Measurements from ENCODE around the gene TAGLN. TPM values are rescaled to one million over a fixed set of nuclear protein-coding genes. Genes with fewer than 3 reads are reported as not detected.

The TAGLN gene
- total and polyA plus RNA-seq, 9 of the 15 experiments (the other 6 are each of a cell fraction or from before 2014, with no cell fraction given) = 0.21 to 4.9 (median 1.1) TPM

DNA sequence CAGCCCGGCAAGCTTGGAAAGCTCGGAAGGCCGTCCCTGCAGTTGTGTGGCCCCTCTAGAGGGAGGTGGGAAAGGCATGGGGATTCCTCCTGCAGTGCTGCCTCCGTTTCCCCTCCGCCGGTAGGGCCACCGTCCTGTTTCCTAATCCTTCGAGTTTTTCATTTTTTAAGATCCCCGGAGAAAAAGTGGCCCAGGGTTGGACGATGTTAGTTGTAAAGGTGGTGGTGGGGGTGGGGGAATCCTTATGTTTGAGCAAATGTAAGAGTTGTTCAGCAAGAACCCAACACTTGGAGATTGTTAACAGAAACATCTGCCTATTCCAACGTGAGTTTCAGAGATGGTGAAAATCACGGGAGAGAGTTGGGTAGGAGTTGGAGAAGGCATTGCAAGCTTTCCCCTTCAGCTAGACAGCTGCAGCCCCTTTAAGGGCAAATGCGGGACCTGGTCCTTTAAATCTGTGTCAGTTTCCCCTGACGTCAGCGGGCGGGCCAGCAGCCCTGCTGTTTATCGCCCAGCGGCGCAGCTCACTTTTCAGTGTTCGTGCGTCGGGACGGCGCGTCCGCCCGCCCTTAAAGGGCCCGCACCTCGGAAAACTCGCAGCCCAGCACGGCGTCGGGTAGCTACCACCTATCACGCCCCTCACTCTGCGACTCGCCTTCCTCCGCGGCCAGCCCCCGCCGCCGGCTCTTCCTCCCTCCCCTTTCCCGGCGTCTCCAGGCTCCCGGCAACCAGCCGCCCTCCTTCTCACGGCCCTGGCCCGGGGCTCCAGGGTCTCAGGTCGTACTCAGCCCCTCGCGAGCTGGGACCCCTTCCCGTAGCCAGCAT, 20.7 kb upstream of the TAGLN start, which contains the start of gene SIDT2 (continued):
- TF ChIP-seq, protein P1, sequence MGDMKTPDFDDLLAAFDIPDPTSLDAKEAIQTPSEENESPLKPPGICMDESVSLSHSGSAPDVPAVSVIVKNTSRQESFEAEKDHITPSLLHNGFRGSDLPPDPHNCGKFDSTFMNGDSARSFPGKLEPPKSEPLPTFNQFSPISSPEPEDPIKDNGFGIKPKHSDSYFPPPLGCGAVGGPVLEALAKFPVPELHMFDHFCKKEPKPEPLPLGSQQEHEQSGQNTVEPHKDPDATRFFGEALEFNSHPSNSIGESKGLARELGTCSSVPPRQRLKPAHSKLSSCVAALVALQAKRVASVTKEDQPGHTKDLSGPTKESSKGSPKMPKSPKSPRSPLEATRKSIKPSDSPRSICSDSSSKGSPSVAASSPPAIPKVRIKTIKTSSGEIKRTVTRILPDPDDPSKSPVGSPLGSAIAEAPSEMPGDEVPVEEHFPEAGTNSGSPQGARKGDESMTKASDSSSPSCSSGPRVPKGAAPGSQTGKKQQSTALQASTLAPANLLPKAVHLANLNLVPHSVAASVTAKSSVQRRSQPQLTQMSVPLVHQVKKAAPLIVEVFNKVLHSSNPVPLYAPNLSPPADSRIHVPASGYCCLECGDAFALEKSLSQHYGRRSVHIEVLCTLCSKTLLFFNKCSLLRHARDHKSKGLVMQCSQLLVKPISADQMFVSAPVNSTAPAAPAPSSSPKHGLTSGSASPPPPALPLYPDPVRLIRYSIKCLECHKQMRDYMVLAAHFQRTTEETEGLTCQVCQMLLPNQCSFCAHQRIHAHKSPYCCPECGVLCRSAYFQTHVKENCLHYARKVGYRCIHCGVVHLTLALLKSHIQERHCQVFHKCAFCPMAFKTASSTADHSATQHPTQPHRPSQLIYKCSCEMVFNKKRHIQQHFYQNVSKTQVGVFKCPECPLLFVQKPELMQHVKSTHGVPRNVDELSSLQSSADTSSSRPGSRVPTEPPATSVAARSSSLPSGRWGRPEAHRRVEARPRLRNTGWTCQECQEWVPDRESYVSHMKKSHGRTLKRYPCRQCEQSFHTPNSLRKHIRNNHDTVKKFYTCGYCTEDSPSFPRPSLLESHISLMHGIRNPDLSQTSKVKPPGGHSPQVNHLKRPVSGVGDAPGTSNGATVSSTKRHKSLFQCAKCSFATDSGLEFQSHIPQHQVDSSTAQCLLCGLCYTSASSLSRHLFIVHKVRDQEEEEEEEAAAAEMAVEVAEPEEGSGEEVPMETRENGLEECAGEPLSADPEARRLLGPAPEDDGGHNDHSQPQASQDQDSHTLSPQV (IDR thresholded peaks at IDR 0.05) = 0 out of 2 replicates have a peak, but pooled peaks have one; percentile 12
- TF ChIP-seq NFYB (IDR thresholded peaks at IDR 0.05; ENCODE audit: extremely low read depth, insufficient read length) = peak; percentile 28
- TF ChIP-seq POLR2G (IDR thresholded peaks at IDR 0.05; ENCODE audit: low read depth, low read length) = peak; percentile 84
- TF ChIP-seq ZNF644 (tag; IDR thresholded peaks at IDR 0.05; ENCODE audit: low read depth) = no peak
- 0 out of 2 replicates have a peak, but pooled peaks have one; percentile 5 for TF ChIP-seq GABPA (tag; conservative IDR thresholded peaks at IDR 0.05; ENCODE audit: low read depth)
- TF ChIP-seq EP400 (IDR thresholded peaks at IDR 0.05) = peak; percentile 54; the same call in 1 of the 2 replicates
- TF ChIP-seq NCOA1 (IDR thresholded peaks at IDR 0.05; ENCODE audit: low read depth) = no peak
- TF ChIP-seq EGR1 (conservative IDR thresholded peaks at IDR 0.05) = peak; percentile 66
- TF ChIP-seq BHLHE40 (IDR thresholded peaks at IDR 0.05; ENCODE audit: low read length) = peak; percentile 62
- peak; percentile 48 for TF ChIP-seq POLR2B (IDR thresholded peaks at IDR 0.05; ENCODE audit: low read depth, partially characterized antibody)
- TF ChIP-seq, protein P2, sequence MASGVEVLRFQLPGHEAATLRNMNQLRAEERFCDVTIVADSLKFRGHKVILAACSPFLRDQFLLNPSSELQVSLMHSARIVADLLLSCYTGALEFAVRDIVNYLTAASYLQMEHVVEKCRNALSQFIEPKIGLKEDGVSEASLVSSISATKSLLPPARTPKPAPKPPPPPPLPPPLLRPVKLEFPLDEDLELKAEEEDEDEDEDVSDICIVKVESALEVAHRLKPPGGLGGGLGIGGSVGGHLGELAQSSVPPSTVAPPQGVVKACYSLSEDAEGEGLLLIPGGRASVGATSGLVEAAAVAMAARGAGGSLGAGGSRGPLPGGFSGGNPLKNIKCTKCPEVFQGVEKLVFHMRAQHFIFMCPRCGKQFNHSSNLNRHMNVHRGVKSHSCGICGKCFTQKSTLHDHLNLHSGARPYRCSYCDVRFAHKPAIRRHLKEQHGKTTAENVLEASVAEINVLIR (CRISPR knock-in tag; IDR thresholded peaks at IDR 0.05) = peak; percentile 65
- TF ChIP-seq, protein P3, sequence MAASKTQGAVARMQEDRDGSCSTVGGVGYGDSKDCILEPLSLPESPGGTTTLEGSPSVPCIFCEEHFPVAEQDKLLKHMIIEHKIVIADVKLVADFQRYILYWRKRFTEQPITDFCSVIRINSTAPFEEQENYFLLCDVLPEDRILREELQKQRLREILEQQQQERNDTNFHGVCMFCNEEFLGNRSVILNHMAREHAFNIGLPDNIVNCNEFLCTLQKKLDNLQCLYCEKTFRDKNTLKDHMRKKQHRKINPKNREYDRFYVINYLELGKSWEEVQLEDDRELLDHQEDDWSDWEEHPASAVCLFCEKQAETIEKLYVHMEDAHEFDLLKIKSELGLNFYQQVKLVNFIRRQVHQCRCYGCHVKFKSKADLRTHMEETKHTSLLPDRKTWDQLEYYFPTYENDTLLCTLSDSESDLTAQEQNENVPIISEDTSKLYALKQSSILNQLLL (CRISPR knock-in tag; IDR thresholded peaks at IDR 0.05; ENCODE audit: borderline replicate concordance) = no peak
- TF ChIP-seq, protein P4, sequence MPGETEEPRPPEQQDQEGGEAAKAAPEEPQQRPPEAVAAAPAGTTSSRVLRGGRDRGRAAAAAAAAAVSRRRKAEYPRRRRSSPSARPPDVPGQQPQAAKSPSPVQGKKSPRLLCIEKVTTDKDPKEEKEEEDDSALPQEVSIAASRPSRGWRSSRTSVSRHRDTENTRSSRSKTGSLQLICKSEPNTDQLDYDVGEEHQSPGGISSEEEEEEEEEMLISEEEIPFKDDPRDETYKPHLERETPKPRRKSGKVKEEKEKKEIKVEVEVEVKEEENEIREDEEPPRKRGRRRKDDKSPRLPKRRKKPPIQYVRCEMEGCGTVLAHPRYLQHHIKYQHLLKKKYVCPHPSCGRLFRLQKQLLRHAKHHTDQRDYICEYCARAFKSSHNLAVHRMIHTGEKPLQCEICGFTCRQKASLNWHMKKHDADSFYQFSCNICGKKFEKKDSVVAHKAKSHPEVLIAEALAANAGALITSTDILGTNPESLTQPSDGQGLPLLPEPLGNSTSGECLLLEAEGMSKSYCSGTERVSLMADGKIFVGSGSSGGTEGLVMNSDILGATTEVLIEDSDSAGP (CRISPR knock-in tag; IDR thresholded peaks at IDR 0.05) = peak; percentile 99
- TF ChIP-seq CXXC5 (CRISPR knock-in tag; IDR thresholded peaks at IDR 0.05) = peak; percentile 97
- TF ChIP-seq ATF7 (IDR thresholded peaks at IDR 0.05) = peak; percentile 98
- no peak for TF ChIP-seq ZFPM2 (CRISPR knock-in tag; IDR thresholded peaks at IDR 0.05)
- TF ChIP-seq TOE1 (IDR thresholded peaks at IDR 0.05; ENCODE audit: borderline replicate concordance) = peak; percentile 94
- TF ChIP-seq TOE1 (CRISPR knock-in tag; IDR thresholded peaks at IDR 0.05; ENCODE audit: borderline replicate concordance, low read depth) = no peak
- TF ChIP-seq NEUROD1 (IDR thresholded peaks at IDR 0.05; ENCODE audit: borderline replicate concordance, low read depth, low read length, partially characterized antibody) = peak; percentile 87

Data from K562 (cell line).